ENCODE measurements around the gene THG1L. TPM values are rescaled to one million over a fixed set of nuclear protein-coding genes. Genes with fewer than 3 reads are reported as not detected.

Gene THG1L
- total and polyA plus RNA-seq, 2 of the 13 experiments (the other 11 are each of a cell fraction or from before 2014, with no cell fraction given), result 16.6 to 17.2 TPM

DNA sequence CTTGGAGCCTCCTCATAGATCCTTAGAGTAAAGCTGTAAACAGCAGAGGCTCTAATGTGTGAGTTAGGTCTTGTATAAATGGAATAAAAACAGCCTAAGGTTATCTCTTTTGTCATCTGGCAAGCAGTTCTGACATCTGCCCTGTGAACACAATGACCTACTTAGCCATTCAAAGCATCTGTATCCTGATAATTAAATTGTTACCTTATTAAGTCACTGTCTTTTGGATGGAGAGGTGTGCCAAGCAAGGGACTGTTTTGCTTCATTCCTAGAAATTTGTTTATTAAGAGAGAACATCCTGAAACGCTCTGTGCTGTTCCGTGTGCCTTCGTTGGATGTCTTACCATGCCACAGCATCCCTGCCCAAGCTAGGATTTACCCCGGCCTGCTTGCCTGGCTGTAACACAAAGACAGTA, 13.8 kb downstream of the THG1L start (continued):
- TF ChIP-seq ZNF710 (CRISPR knock-in tag; IDR thresholded peaks at IDR 0.05; ENCODE audit: borderline replicate concordance) (no peak), CHD2 (IDR thresholded peaks at IDR 0.05; ENCODE audit: low read depth, low read length) (no peak), KDM3A (CRISPR knock-in tag; IDR thresholded peaks at IDR 0.05; ENCODE audit: low read depth) (no peak), CTCF (CRISPR knock-in tag; IDR thresholded peaks at IDR 0.05) (no peak), ZMYM3 (CRISPR knock-in tag; IDR thresholded peaks at IDR 0.05) (no peak)

DNA sequence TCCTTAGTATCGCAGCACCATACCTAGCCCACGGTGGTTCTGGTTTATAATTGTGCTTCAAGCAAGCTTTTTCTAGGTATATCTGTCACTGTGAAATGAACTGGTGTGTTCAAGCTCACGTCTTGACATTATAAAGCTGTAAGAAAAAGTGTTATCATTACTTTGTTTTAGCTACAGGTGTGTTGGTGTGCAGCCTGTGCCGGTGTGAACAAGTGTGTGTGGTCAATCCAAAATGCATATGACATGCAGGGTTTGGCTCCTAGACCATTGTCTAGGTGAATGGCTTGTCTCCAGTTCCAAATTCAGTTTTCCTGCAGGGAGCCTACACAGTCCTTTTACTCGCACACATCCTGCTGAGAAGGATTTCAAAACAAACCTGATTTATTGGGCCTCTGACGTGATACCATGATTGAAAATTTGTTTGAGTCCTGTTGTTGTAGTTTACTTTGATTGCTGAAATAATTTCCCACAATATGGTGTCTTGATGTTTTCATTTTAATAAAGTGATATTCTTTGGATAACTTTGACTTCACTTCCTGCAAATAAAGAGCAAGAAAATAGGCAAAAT, 16.0 kb downstream of the THG1L start:
- ATAC-seq (no peak), DNase-seq (ENCODE audit: low spot score) (no peak), FAIRE-seq (no peak)
- Histone ChIP-seq H3K36me3 (replicated peaks in 1 of 2; ENCODE audit: control insufficient read depth in 1 of 2, insufficient read depth in 2 of 2, low read length in 2 of 2) (peaks cover 0 to 2% of the 10 kb centered on the region in 2 experiments; a peak in 2 of 5 replicates), H3K27me3 (ENCODE audit: control insufficient read depth in 1 of 2, insufficient read depth in 2 of 2, low read length in 2 of 2) (no peaks in the 10 kb centered on the region; a peak in 1 of 5 replicates), H3K9ac (ENCODE audit: insufficient read depth, low read depth, low read length) (no peak overlapping the region), H3K4me2 (ENCODE audit: low read depth, low read length) (no peak overlapping the region), H3K4me3 (replicated peaks in 1 of 3; ENCODE audit: insufficient read depth in 1 of 3, low read depth in 2 of 3, low read length in 3 of 3) (no peak overlapping the region), H2AFZ (ENCODE audit: low read length) (no peak overlapping the region), H3K4me1 (ENCODE audit: insufficient read depth, low read length) (peaks cover 35% of the 10 kb centered on the region), H3K79me2 (ENCODE audit: insufficient read depth, low read length) (peaks cover 7% of the 10 kb centered on the region), H3K9me3 (ENCODE audit: low read length) (no peaks in the 10 kb centered on the region), H4K20me1 (ENCODE audit: insufficient read depth, low read length) (no peaks in the 10 kb centered on the region), H3K27ac (ENCODE audit: extremely low read length, insufficient read depth, low read length) (no peak overlapping the region)
- ChIA-PET CTCF (ENCODE audit: low intra/inter-chr PET ratio, low total read pairs) (no interaction called here), POLR2A (no interaction called here)
- no TSS peak for BruUV-seq (replicated peaks)
- WGBS (ENCODE audit: low lambda C conversion rate), result 94% methylated on average over 5 of the region's 6 CpGs
- TF ChIP-seq ARNT (IDR thresholded peaks at IDR 0.05) (no peak), PHF5A (CRISPR knock-in tag; IDR thresholded peaks at IDR 0.05; ENCODE audit: low read depth, unreplicated experiment) (no peak), HHEX (CRISPR knock-in tag; IDR thresholded peaks at IDR 0.05) (no peak), ELF3 (CRISPR knock-in tag; IDR thresholded peaks at IDR 0.05) (no peak), ZNF709 (CRISPR knock-in tag; IDR thresholded peaks at IDR 0.05) (no peak), ZNF580 (CRISPR knock-in tag; IDR thresholded peaks at IDR 0.05; ENCODE audit: borderline replicate concordance, low read depth) (no peak), SALL2 (CRISPR knock-in tag; IDR thresholded peaks at IDR 0.05) (no peak), AGO1 (IDR thresholded peaks at IDR 0.05; ENCODE audit: low read depth, low read length, poor library complexity, severe bottlenecking) (no peak), ERF (CRISPR knock-in tag; IDR thresholded peaks at IDR 0.05) (no peak), GABPB1 (CRISPR knock-in tag; IDR thresholded peaks at IDR 0.05) (no peak)
- TF ChIP-seq, protein P1, sequence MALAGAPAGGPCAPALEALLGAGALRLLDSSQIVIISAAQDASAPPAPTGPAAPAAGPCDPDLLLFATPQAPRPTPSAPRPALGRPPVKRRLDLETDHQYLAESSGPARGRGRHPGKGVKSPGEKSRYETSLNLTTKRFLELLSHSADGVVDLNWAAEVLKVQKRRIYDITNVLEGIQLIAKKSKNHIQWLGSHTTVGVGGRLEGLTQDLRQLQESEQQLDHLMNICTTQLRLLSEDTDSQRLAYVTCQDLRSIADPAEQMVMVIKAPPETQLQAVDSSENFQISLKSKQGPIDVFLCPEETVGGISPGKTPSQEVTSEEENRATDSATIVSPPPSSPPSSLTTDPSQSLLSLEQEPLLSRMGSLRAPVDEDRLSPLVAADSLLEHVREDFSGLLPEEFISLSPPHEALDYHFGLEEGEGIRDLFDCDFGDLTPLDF (CRISPR knock-in tag; IDR thresholded peaks at IDR 0.05), result no peak
- TF ChIP-seq, protein P2, sequence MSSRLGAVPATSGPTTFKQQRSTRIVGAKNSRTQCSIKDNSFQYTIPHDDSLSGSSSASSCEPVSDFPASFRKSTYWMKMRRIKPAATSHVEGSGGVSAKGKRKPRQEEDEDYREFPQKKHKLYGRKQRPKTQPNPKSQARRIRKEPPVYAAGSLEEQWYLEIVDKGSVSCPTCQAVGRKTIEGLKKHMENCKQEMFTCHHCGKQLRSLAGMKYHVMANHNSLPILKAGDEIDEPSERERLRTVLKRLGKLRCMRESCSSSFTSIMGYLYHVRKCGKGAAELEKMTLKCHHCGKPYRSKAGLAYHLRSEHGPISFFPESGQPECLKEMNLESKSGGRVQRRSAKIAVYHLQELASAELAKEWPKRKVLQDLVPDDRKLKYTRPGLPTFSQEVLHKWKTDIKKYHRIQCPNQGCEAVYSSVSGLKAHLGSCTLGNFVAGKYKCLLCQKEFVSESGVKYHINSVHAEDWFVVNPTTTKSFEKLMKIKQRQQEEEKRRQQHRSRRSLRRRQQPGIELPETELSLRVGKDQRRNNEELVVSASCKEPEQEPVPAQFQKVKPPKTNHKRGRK (CRISPR knock-in tag; IDR thresholded peaks at IDR 0.05), result no peak
- intact Hi-C loops (cut with micrococcal nuclease; ENCODE audit: unreplicated experiment), result no loop called here
- in situ Hi-C loops (cut with HindIII; ENCODE audit: extremely low pct_ligation_motif_present, low pct_unique_long_range_greater_than_20kb), result loop anchor here (25.0 kb wide), 1 partner anchor 410 kb away; a partner anchor contains a TSS

Measured in HepG2 (cell line).